SK-N-MC (cell line): ENCODE data around the gene FAM161A.

ENCODE experiments used
- DNase-seq: peaks from one replicate; pipeline ENCODE4 v3.0.0-alpha.2; 2011; ENCODE audit warnings: low read depth, low spot score
- H3K27ac ChIP-seq: fragments of 200-600 bp; sonication (generic); 2 replicates; pipeline ENCODE4 v1.5.1; 2016; ENCODE audit warnings: mixed run types
- H3K36me3 ChIP-seq: fragments of 200-600 bp; sonication (generic); 2 replicates; pipeline ENCODE4 v1.6.1; 2017; ENCODE audit warnings: antibody characterized with exemption, low read length, mixed read lengths; ENCODE audit not compliant: insufficient read depth
- H3K4me3 ChIP-seq: fragments of 200-600 bp; sonication (generic); 2 replicates; pipeline ENCODE4 v1.5.1; 2016
- H3K9ac ChIP-seq: fragments of 200-600 bp; sonication (generic); 2 replicates; pipeline ENCODE4 v1.8.0; 2017; ENCODE audit warnings: mixed run types, mixed read lengths; ENCODE audit not compliant: insufficient read length
- H3K9me3 ChIP-seq: fragments of 200-600 bp; sonication (generic); 2 replicates; pipeline ENCODE4 v1.6.1; 2017; ENCODE audit warnings: low read depth, mild to moderate bottlenecking, antibody characterized with exemption, low read length, moderate library complexity, mixed read lengths
- EZH2 ChIP-seq: fragments of 200-600 bp; sonication (generic); IDR thresholded peaks from one replicate; pipeline ENCODE4 v1.6.1; 2017; ENCODE audit warnings: antibody characterized with exemption
- FOXP2 ChIP-seq: optimal IDR thresholded peaks from 2 replicates; pipeline ENCODE3; 2011; ENCODE audit warnings: mild to moderate bottlenecking, moderate library complexity; ENCODE audit not compliant: insufficient read depth; ENCODE audit errors: extremely low read length, control extremely low read depth
- POLR2AphosphoS5 ChIP-seq: IDR thresholded peaks from 2 replicates; pipeline ENCODE4 v1.6.1; 2012; ENCODE audit warnings: mild to moderate bottlenecking, low read depth, low read length, borderline replicate concordance

Gene FAM161A

DNA sequence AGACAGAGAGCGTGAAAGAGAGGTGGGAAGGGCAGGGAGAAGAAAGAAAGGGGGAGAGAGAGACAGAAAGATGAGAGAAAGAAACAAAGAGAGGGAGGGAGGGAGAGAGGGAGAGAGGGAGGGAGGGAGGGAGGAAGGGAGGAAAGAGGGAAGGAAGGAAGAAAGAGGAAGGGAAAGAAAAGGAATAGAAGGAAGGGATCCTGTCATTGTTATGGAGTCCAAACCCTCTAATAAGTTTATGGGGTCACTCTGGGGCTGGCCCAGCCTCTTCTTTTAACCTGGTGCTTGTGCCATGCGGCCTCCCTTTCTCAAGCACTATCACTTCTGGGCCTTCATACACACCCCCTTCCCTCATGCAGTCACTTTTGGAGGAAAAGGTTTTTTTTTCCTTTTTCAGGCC, 58.5 kb downstream of the FAM161A start:
- no peak overlapping the region for H3K9ac ChIP-seq
- H3K27ac ChIP-seq = no peak overlapping the region
- H3K9me3 ChIP-seq = no peaks in the 10 kb centered on the region
- no peaks in the 10 kb centered on the region for H3K36me3 ChIP-seq
- no peak overlapping the region for H3K4me3 ChIP-seq
- no peak for DNase-seq
- TF ChIP-seq EZH2 = no peak
- no peak for TF ChIP-seq POLR2AphosphoS5
- TF ChIP-seq FOXP2 = no peak

DNA sequence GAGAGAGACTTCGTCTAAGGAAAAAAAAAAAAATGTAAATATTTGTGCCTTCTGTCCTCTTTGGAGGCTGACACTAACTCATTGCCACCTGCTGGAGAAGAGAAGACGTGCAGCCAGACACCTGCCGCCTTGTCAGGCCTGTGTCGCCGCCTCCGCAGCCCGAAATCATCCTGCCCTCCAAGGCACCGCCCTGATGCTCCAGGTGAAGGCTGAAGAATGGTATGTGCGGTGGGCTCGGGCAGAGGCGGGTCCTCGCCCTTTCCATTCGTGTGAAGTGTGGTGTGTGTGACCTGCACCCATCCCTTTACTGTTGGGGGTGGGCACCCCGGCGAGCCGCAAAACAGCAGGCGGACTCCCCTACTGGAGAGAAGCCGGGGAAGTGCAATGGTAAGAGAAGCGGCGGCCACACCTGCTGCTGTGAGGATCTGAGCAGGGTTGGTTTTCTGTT, 60.4 kb downstream of the FAM161A start:
- Histone ChIP-seq H3K9ac (no peak overlapping the region), H3K36me3 (no peaks in the 10 kb centered on the region), H3K4me3 (no peak overlapping the region), H3K9me3 (no peaks in the 10 kb centered on the region), H3K27ac (no peak overlapping the region)
- DNase-seq = no peak
- no peak for TF ChIP-seq EZH2
- no peak for TF ChIP-seq POLR2AphosphoS5
- TF ChIP-seq FOXP2 = no peak

DNA sequence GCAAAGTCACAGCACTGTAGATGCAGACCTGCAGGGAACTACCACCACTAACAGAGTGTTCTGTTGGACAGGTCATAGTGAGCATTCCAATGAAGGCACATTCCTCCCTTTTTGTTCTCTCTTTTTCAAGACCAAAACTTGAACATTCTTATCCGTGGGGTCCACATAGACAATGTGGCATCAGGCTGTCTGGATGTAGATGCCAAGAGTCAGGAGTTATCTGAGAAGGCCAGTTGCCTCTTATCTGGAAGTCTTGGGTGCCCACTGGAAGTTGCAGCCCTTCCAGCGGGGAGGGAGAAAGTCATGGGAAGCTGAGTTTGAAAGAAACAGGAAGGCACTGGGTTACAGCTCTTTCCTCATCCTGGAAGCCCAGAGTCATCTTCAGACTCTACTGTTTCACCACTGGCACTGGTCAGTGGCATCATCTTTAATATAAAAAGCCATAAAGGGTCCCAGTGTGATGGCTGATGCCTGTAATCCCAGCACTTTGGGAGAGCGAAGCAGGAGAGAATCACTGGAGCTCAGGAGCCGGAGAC, 61.4 kb downstream of the FAM161A start:
- TF ChIP-seq FOXP2 (no peak), POLR2AphosphoS5 (no peak), EZH2 (no peak)
- H3K36me3 ChIP-seq = no peaks in the 10 kb centered on the region
- no peak for DNase-seq
- H3K9ac ChIP-seq = no peak overlapping the region
- no peak overlapping the region for H3K27ac ChIP-seq
- no peaks in the 10 kb centered on the region for H3K9me3 ChIP-seq
- no peak overlapping the region for H3K4me3 ChIP-seq

DNA sequence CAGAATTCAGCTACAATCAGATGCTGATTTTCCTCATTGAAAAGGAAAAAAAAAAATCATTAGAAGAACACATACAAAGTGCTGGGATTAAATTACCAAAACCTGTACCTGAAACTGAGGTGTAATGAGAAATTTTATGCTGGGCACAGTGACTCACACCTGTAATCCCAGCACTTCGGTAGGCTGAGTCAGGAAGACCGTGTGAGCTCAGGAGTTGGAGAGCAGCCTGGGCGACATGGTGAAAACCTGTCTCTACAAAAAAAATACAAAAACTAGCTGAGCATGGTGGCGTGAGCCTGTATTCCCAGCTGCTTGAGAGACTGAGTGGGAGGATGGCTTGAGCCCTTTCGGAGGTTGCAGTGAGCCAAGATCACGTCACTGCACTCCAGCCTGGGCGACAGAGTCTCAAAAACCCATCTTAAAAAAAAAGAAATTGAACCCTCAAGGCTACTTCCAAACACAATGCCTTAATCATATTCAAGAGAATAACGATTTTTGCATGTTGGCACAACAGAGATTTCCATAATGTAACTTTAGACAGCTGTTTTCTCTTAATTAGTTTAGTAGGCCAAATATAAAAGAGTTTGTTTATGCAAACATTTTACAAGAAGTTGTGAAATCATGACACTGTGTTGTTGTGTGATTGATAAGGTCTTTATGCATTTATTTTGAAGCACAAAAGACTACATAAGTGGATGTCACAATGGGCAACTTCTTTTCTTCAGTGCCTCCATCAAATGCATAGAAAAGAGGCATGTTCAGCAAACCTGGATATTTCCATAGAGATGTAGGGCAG, 63.9 kb downstream of the FAM161A start:
- Histone ChIP-seq H3K9ac (no peak overlapping the region), H3K9me3 (no peaks in the 10 kb centered on the region), H3K27ac (no peak overlapping the region), H3K36me3 (no peaks in the 10 kb centered on the region), H3K4me3 (no peak overlapping the region)
- no peak for DNase-seq
- TF ChIP-seq EZH2 = no peak
- no peak for TF ChIP-seq FOXP2
- TF ChIP-seq POLR2AphosphoS5 = no peak

DNA sequence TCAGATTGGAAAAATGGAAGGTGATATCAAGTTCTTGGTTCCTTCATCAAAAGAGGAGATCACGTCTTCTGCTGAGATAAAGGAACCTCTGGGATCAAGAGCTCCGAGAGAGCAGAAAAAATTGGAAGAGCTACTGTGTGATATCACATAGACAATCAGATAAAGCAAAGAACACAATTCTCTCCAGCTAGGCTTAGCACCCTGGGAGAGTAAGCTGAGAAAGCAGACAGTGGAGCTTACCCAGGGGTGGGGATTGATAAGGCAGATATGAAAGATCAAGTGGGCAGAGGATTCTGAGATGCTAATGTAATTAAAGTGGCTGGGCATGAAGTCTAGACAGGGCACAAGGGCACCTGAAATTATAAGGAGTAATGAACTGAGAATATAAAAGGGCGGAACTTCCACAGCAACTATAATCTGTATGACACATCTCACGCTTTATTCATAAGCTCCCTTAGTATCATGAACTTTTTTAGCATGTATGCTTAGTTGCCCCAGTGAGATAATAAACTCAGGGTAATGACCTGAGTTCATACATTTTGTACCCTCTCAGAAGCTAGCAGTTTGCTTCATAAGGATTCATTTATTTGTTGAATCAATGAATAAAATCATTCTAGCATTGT, 65.8 kb downstream of the FAM161A start:
- H3K36me3 ChIP-seq = no peaks in the 10 kb centered on the region
- TF ChIP-seq POLR2AphosphoS5 (no peak), EZH2 (no peak), FOXP2 (no peak)
- no peak for DNase-seq
- no peaks in the 10 kb centered on the region for H3K9me3 ChIP-seq
- H3K9ac ChIP-seq = no peak overlapping the region
- H3K4me3 ChIP-seq = no peak overlapping the region
- H3K27ac ChIP-seq = no peak overlapping the region

DNA sequence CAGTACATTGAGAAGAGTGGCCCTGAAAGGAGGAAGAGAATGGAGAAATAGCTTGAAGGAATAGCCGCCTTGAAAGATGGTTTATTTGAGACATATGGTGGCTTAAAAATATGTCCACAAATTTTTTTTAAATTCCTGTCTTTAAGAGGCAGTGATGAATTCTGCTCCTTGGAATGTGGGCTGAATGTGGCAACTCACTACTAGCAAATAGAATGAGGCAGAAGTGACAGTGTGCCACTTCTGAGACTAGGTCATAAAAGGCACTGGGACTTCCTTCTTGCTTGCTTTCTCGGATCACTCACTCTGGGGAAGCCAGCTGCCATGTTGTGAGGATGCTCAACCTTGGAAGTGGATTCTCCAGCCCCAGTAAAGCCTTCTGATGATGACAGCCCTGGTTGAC, 67.0 kb downstream of the FAM161A start:
- Histone ChIP-seq H3K36me3 (no peaks in the 10 kb centered on the region), H3K9ac (no peak overlapping the region), H3K4me3 (no peak overlapping the region), H3K27ac (no peak overlapping the region), H3K9me3 (no peaks in the 10 kb centered on the region)
- no peak for DNase-seq
- TF ChIP-seq EZH2 (no peak), FOXP2 (no peak), POLR2AphosphoS5 (no peak)

DNA sequence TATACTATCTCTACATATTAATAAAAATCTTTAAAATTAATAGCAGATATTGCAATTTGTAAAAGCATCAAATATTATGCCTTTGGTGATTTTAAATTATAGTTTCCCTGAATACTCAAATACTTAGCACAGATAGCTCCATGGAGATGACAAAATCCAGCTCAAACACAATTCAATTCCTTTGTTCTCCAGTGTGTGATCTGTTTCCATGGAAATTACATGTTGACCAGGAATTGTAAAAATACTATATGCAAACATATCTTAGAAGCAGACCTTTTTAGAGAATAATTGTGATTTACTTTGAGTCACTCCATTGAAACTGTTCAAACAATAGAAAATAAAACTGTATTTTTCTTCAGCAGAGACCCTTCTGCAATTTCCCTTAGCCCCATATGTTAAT, 68.3 kb downstream of the FAM161A start:
- Histone ChIP-seq H3K9me3 (no peaks in the 10 kb centered on the region), H3K36me3 (no peaks in the 10 kb centered on the region), H3K9ac (no peak overlapping the region), H3K27ac (no peak overlapping the region), H3K4me3 (no peak overlapping the region)
- no peak for DNase-seq
- TF ChIP-seq FOXP2 (no peak), POLR2AphosphoS5 (no peak), EZH2 (no peak)

DNA sequence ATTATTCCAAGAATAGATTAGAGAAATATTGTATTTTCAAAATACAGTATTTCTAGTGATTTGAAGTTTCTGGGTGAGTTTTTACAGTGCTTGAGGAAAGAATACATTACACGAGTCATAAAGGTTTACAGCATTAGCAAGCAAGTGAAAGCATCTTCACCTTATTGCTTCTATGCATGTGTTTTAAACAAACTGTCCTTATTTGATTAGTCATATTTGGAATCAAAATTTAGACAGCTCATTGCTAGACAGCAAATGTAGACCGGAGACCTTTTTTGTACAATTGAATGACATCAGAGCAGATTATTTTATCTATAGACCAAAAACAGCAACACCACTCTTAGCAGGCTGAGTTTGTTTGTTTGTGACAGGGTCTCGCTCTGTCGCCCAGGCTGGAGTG, 69.2 kb downstream of the FAM161A start:
- TF ChIP-seq FOXP2 = no peak
- TF ChIP-seq POLR2AphosphoS5 = no peak
- no peak for TF ChIP-seq EZH2
- no peak for DNase-seq
- H3K4me3 ChIP-seq = no peak overlapping the region
- H3K9me3 ChIP-seq = no peaks in the 10 kb centered on the region
- H3K27ac ChIP-seq = no peak overlapping the region
- no peak overlapping the region for H3K9ac ChIP-seq
- H3K36me3 ChIP-seq = no peaks in the 10 kb centered on the region
